NOMO-1 treated with dmso at 0.1 percent for 144 hours (cell line): Measurements from ENCODE around the gene RYR3.

Experiments
- DNase-seq: peaks from one replicate; lab custom pipeline; 2025; ENCODE audit not compliant: unreplicated experiment; lab: John Stamatoyannopoulos, UW

The RYR3 gene

DNA sequence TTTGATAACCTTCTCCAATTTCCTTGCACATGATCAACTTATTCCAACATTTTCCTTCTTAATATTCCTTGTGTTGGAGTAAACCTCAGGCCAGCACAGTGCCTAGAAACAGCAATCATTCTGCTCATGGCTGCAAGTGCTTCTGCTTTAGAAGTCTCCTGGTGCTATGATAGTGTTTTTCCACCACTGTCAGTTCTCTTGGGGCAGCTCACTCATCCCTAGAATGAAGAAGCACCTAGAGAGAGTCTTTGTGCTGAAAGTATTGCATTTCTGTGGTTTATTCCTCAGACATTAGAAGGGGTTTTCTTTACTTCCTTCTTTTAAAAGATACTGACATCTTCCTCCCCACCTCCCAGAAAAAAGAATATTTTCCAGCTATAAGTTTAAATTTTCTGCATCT, 183.5 kb downstream of the RYR3 start:
- no peak for DNase-seq

DNA sequence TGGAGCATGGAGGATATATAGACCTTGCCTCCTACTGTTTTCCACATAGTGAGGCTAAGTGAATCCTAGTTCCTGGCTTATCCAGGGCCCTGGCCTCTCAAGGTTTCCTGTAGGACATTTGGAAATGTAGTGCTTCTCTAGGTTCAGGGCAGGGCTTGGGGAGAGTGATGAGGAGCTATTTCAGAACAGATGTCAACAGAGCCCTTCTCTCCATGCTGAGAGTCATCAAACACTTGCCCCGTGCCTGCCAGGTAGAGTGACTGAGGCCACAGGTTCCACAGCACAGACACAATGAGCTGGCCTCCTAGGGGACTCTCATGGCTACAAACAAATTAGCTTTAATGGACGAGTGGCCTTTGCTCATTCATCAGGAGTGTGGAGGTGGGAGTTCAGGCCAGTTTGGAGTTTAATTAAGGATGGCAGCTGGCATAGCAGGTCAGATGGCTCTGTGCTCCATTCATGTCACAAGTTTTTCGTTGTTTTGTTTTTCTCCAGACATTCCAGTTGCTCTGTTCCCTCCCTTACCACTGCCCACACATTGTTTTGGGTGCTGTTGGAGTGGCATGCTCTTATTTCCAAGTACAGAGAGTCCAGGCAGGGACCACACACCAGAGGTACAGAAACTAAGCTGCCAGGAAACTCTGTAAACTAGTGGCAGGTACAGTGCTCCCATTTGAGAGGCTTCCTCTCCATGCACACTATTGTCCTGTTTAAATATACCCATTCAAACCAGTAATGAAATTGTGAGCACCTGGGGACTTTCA, 189.8 kb downstream of the RYR3 start:
- DNase-seq = no peak

DNA sequence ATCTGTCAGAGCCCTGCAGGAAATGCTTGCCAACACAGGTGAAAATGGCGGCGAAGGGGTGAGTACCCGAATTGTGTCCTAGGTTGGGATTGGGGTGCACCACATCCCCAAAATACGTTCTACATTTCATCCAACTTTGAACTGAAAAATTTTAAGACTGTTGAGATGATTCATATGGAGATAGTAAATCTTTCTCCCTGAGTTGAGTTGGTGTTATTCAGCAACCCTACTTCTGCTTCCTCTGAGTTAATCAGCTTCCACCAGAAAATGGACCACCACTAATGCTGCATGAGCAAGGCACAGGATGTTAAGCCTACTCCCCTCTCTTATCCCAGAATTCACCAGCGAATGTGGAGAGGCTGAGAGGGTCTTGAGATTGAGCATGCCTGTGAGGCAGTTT, 192.9 kb downstream of the RYR3 start:
- DNase-seq = no peak

DNA sequence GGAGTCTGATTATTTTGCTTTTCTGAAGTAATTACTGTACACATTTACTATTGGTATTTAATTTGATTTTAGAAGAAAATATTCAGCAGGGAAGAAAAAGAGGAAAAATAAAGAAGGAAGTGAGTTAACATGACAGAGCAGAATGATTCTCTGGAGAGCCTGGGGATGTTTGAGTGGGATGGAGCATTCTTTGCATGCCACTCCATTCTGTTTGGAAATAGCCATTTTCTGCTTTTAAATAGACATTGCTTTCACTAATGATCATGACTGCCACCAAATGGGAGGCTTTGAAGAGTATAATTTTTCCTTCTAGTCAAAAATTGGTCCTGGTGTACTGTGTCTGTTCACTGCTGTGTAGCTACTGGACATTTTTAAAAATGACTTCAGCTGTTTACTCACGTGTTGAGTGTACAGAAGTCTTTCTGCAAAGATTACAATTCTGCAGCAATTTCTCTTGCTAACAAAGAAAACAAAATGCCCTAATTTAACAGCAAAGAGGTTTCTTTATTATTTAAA, 196.1 kb downstream of the RYR3 start:
- no peak for DNase-seq

DNA sequence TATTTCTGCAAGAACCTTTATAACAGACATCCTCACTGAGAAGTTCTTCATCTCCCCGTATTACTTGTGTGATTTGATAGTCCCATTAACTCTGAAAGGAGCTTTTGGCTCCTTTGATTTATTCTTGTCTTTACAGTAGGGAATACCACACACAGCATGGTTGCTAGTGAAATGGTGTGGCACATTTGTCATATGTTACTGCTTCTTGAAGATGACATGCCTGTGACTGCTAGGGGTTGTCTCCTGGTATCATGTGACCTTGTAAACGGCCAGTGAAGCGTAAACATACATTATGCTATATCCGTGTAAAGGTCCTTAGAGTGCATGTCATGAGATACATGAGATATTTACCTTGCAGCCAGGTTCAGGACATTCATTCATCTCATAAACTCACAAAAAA, 197.9 kb downstream of the RYR3 start:
- no peak for DNase-seq

DNA sequence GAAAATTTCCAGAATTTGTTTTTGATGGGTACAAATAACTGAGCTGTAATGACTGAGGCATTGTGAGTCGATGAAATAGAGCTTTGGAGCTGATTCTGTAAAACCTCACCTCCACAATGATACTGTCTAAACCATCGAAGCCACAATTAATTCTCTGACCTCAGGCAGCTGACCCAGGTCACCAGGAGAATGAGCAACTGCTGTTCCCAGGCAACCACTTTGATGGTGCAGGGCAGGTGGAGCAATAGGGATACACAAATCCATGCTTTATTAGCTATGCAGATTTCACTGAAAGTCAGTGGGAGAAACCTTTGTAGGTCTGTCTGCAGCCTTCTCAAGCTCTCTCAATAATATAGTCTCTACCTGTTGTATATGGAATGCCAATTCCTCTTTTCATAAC, 204.4 kb downstream of the RYR3 start:
- no peak for DNase-seq

DNA sequence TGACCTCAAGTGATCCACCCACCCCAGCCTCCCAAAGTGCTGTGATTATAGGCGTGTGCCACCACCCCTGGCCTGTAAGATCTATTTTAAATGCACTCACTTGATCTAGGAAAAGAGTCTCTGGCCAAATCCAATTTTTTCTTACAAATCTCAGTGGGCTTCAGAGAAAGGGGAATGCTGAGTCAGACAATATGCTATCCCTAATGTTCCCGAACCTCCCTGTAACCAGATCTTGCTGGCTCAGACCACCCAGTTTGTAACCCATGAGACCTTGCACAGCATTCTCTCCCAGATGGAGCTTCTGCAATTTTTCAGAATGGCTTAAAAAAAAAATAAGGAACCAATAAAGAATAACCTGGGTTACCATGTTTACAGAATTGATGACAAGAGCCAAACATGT, 205.8 kb downstream of the RYR3 start:
- no peak for DNase-seq

DNA sequence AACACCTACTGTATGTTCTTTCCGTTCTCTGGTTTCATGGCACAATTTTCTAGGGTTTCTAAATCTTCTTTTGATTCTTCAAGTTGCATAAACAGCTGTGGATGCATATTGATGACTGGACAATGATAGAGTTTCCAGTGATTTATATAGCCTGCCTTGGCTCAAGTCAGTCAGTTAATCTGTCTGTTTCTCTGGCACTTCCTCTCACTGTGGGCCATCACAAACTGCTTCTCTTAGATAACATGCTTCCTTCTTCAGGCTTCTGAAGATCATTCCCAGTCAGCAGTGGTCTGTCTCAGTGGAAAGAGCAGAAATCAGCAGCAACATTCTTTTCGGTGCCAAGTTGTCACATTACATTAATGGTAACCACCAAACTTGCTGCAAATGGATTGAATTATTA, 207.2 kb downstream of the RYR3 start:
- DNase-seq = no peak

DNA sequence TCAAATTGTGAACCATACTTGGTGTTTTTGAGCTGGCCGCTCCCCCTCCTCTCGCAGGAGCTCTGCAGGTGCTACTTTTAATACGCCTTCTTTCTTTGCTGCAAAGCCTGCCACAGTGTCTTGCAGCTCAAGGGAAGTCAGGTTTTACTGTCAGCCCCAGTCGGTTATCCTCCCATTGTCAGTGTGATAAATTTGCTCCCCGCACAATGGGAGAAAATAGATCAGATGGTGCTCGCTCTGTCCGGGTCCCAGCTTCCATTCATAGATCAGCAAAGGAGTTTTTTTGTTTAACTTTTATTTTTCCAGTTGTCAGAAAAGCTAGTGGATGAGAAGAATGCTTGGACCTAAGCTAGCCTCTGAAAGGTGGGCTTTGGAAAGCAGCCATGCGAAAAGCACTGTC, 207.7 kb downstream of the RYR3 start:
- no peak for DNase-seq

DNA sequence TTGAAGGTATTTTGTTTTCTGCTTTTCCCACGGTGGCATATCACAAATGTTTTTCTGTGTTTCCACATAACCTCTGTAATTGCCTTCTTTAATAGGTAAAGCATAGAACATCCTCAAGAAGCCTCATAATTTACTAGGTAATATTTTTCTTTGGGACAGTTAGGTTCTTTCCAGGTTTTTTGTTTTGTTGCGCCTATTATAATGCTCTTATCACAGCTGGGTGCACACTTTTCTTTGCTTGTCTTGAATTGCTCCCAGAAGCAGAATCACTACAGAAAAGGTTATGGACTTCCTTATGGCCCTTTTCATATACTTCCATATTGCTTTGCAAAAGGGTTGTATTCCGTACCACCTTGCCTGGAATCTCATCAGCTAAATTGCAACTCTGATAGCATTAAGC, 213.5 kb downstream of the RYR3 start:
- no peak for DNase-seq

DNA sequence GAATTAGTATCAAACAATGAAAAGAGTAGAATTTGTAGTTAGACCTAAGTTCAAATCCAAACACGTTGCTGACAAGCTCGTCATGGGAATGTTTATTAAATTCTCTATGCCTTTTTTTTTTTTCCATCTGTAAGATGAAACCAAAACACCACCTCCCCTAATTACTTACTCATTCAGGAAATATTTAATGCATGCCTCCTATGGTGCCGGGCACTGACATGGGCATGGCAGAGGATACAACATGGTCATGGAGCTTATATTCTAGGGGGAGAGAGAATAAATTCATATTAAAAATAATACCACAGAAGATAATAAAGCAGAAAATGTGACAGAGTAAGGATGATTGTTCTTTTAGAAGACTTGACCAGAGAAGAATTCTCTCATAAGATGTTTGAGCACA, 215.8 kb downstream of the RYR3 start:
- no peak for DNase-seq

DNA sequence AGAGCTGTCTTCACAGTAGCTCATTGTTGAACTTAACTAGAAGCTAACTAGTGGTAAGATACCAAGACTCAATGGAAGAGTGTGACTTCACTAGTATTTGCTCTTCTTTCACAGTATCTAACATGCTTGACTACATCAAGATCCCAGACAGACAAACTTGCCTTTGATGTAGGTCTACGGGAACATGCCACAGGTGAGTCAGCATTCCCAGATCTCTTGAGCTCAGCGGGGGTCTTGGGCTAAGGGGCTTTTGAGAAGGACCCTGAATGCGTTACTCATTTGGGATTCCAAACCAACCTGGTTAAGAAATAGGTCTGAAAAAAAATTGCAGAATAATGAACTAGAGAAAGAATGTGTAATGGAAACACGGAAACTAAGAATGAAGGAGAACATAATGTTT, 222.4 kb downstream of the RYR3 start:
- DNase-seq = no peak

DNA sequence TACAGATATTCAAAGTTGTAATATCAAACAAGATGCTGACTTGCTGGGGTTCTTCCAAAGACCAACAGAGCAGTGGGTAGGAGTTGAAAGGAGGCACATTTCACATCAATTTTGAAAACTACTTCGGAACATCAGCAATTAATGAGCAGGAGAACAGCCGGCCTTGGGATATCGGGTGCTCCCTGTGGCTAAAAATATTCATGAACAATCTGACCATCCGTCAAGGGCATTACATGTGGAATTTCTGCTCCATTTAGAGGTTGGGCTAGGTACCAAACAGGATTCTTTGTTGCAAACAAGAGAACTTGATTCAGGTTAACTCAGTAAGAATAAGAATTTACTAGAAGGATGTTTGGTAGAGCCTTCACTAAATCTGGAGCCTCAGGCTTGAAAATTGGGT, 223.9 kb downstream of the RYR3 start:
- no peak for DNase-seq

DNA sequence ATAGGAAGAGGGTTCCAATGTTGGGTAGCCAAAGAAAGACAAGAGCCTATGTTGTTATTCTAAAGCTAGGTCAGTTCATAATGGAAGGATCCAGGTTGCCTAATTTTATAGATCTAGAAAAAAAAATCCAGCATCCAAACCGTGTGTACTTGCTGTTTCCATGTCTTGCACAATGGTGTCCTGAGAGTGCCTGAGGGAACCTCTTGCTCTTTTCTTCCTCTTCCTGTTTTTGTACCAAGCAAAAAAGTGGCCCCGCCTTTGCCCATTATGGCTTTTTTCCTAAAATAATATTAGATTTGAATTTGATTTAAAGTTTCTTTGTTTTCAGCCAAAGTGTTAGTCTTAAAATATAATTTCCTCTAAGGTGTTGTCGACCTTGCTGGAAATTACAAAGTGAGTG, 224.4 kb downstream of the RYR3 start:
- no peak for DNase-seq

DNA sequence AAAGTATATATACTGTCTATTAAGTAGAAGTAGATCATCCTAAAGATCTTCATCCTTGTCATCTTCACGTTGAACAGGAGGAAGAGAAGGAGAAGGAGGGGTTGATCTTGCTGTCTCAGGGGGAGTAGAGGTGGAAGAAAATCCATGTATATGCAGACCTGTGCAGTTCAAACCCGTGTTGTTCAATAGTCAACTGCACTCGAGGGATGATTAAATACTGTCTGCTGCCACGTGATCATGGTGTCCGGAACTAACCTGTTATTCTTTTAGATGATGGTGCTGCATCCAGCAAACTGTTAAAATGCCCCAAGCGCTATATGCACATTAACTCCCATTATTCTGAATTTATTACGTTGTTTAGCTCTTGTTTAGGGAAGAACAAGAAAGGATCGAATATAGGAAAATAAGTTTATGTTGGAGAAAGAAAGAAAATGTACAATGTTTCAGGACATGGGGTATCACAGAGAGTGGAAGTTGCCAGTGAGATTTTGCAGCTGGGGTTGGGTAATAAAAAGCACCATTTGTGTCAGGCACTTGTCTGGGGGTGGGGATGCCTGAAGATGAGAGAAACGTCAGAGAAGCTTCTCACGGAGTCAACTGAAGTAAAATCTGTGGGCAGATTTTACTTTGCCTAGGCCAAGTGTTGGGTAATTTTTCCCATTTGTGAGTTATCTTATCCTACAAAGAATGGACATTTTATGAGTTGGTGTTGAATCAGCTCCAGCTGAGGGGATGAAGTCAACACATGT, 229.2 kb downstream of the RYR3 start:
- no peak for DNase-seq

DNA sequence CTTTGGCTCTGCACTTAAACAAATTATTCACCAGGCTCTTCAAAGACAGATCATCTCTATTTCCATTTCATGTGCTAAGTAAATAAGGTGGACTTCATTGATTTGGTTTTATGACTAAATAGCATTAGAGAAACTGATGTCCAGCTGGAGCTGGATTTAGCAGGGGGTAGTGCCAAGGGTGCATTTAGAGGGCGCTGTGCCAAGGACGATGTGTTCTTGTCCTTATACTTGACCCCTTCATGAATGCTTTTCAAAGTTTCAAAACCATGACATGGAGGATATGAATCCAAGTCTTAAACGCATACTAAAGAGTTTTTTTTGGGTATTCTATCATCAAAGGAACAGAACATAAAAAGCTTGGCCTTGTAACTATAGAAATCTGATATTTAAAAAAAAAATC, 233.2 kb downstream of the RYR3 start:
- DNase-seq = no peak

DNA sequence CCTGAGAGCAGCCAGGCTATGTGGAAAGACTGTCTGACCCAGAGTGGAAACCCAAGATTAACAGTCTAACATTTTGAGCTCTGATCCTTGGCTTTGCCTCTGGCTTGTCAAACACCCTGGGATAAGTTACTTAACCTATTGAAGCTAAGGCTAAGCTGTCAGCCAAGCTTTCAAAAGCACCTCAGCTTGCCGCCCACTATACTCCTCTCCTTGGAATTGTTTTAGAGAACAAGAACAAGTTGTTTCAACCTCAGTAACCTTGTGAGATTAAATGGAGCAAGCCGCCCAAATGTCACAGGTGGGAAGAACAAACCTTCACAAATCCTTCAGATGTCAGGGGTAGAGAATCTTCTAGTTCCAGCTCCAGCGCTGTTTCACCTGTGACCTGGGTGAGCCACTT, 235.1 kb downstream of the RYR3 start:
- DNase-seq = no peak

DNA sequence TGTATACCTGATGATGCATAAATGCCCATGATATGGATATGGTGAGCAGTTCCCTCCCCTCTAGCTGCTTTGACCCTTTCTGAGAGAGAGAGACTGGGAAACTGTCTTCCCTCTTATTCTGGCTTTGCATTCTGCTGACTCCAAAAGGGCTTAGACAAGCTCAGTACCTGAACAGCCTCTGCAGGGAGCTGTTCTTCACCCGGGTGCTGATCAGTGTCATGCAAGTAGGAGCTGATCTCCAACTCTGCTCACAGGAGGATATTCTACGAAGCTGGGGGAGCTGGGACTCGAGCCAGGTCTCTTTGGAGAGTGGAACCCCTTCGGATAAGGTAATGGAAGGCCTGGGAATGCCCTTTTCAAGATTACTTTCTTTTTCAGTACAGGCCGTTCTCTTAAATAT, 237.1 kb downstream of the RYR3 start:
- DNase-seq = no peak

DNA sequence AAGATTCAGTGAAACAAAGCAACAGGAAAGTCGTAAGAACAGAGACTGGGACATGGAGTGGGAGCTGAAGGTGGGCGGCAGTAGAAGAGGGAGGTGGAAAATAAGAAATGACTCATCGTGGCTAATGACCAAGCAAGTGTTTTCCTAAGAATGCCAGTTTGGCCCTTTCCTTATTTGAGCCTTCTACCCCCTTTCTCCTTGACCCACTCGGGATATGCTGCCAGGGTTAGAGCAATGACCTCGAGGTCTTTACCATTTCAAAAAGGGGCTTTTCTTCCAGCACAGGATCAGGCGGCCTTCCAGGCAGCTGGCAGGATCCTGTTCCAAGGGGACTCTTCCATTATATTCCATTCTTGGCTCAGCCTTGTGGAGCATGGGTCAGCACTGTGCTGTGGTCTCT, 241.1 kb downstream of the RYR3 start:
- DNase-seq = no peak

DNA sequence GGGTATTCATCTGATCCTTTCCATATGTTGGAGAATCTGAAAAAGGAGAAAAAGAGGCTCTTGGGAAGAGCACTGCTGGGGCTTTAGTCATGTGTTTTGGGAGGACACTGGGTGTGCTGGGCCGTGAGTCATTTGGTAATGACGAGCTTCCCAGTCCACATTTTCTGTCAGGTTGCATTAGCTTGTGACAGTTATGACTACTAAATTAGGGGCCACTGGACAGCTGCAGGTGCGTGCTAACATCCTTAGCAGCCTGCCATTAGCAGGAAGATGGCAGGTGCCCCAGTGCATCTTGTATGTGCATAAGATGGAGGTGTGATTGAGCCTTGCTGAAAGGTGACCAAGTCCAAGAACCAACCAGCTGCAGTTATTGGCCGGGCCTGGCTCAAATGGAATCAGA, 242.4 kb downstream of the RYR3 start:
- no peak for DNase-seq

DNA sequence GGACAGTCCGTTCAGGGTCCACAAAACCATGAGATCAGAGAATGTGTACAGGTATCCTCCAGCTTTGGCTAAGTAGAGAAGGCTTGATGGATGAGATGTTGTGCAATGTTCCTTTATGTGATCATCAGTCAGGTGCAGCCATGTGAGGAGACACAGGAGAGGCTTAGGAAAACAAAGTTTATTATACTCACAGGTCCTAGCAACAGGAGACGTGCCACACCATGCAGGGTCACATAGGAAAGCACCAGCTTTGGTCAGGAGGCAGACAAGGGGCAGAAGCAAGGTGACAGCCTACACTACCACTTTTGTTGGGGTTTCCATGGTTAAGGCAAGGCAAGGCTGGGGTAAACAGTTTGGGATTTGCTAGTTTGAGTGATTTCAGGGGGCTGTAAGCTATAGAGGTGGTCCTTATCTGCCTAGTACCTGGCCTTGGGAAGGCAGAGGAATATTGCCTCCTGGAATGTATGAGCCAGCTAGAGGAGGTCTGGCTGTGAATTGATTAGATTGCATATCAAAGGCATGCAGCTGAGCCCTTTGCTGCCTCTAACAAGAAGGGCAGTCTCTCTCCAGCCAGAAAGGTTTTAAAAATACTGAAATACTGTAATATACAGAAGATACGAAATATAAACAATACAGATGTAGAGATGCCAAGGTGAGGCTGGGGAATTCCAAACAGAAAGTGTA, 248.6 kb downstream of the RYR3 start:
- no peak for DNase-seq

DNA sequence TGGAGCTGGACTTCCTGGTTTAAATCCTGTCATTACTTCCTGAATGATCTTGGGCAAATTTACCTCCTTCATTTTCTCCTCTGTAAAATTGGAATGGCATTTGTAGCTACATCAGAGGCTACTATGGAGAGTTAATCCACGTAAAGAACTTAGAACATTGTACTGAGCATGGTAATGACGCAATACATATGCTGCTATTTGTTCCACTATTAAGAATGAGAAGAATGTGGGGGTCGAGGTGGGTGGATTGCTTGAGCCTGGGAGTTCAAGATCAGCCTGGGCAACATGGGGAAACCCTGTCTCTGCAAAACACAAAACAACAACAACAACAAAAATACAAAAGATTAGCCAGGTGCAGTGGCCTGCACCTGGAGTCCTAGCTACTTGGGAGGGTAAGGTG, 250.6 kb downstream of the RYR3 start:
- DNase-seq = no peak
